Medulla oblongata (tissue), 1 donor: Measurements from ENCODE around the gene MSI2.

Experiments used
- DNase-seq: peaks from one replicate; pipeline ENCODE4 v3.0.0-alpha.2; 2015; ENCODE audit errors: extremely low spot score

The MSI2 gene

GRCh38 chr17:57713140-57713539 lies 456.8 kb downstream of the MSI2 start:
- DNase-seq, result no peak

- peak; percentile 33 for DNase-seq
Measured at GRCh38 chr17:57714665-57715180, 458.4 kb downstream of the MSI2 start.

GRCh38 chr17:57715981-57716380 lies 459.7 kb downstream of the MSI2 start:
- no peak for DNase-seq

GRCh38 chr17:57718878-57719277 lies 462.6 kb downstream of the MSI2 start:
- DNase-seq, result no peak

GRCh38 chr17:57720386-57721035 lies 464.2 kb downstream of the MSI2 start:
- DNase-seq, result no peak

- DNase-seq, result no peak
Measured at GRCh38 chr17:57721967-57722703, 465.8 kb downstream of the MSI2 start.

GRCh38 chr17:57722704-57723043 lies 466.4 kb downstream of the MSI2 start:
- no peak for DNase-seq

- DNase-seq, result no peak
Measured at GRCh38 chr17:57723427-57724025, 467.2 kb downstream of the MSI2 start.

GRCh38 chr17:57724026-57724728 lies 467.9 kb downstream of the MSI2 start:
- DNase-seq, result no peak

GRCh38 chr17:57724729-57725125 lies 468.4 kb downstream of the MSI2 start:
- DNase-seq, result no peak

- no peak for DNase-seq
Measured at GRCh38 chr17:57726213-57726790, 470.0 kb downstream of the MSI2 start.

- DNase-seq, result no peak
Measured at GRCh38 chr17:57726838-57727237, 470.5 kb downstream of the MSI2 start.

GRCh38 chr17:57727630-57728175 lies 471.4 kb downstream of the MSI2 start:
- no peak for DNase-seq

GRCh38 chr17:57730026-57730701 lies 473.8 kb downstream of the MSI2 start:
- DNase-seq, result no peak

- DNase-seq, result peak; percentile 32
Measured at GRCh38 chr17:57732062-57732461, 475.7 kb downstream of the MSI2 start.

- no peak for DNase-seq
Measured at GRCh38 chr17:57733085-57733484, 476.8 kb downstream of the MSI2 start.
